ENCODE results near the gene KCNJ14. TPM values are rescaled to one million over a fixed set of nuclear protein-coding genes. Genes with fewer than 3 reads are reported as not detected.

The KCNJ14 gene
- total and polyA plus RNA-seq, 2 of the 8 experiments (the other 6 are each of a cell fraction or from before 2014, with no cell fraction given) = 0.45 to 0.89 TPM

- no peak for TF ChIP-seq EGR1 (IDR thresholded peaks at IDR 0.05; ENCODE audit: borderline replicate concordance, low read depth, low read length)
- no peak for TF ChIP-seq CHD7 (IDR thresholded peaks at IDR 0.05; ENCODE audit: insufficient replicate concordance, low read length)
- TF ChIP-seq NANOG (IDR thresholded peaks at IDR 0.05; ENCODE audit: insufficient read depth, low read depth, low read length, poor library complexity, severe bottlenecking) = no peak
- TF ChIP-seq GABPA (IDR thresholded peaks at IDR 0.05; ENCODE audit: borderline replicate concordance, insufficient read depth, low read length) = no peak
- no peak for TF ChIP-seq TCF12 (IDR thresholded peaks at IDR 0.05; ENCODE audit: low read depth, low read length)
- TF ChIP-seq SP4 (IDR thresholded peaks at IDR 0.05; ENCODE audit: low read length) = no peak
- no peak for TF ChIP-seq SUZ12 (IDR thresholded peaks at IDR 0.05; ENCODE audit: low read length)
Observed at GRCh38 chr19:48461651-48461981, 6.2 kb downstream of the KCNJ14 start (continued).

All from H1 (cell line).